Erythroblast (primary cell): ENCODE data around the gene CFB.

Experiments used
- GATA1 ChIP-seq: IDR thresholded peaks from 2 replicates; pipeline ENCODE4 v1.6.1; 2011; ENCODE audit warnings: low read depth, mild to moderate bottlenecking, control low read depth, low read length, moderate library complexity
- POLR2A ChIP-seq: IDR thresholded peaks from 2 replicates; pipeline ENCODE4 v1.6.1; 2011; ENCODE audit warnings: mild to moderate bottlenecking, low read length

GRCh38 chr6:31920811-31921210 lies 25.1 kb upstream of the CFB start:
- TF ChIP-seq POLR2A: no peak
- no peak for TF ChIP-seq GATA1
